Brain microvascular endothelial cell (primary cell): ENCODE measurements around the gene CSAD.
A peak's percentile ranks its signal among the peaks of the same experiment; 100 is the strongest.

Source experiments
- DNase-seq: peaks from one replicate; pipeline ENCODE4 v3.0.0-alpha.2; 2020
- H3K27ac ChIP-seq: fragments of 250-450 bp; sonication (Bioruptor Pico); 2 replicates; pipeline ENCODE4 v1.5.1; 2020; ENCODE audit warnings: mild to moderate bottlenecking, moderate library complexity
- H3K27me3 ChIP-seq: fragments of 250-450 bp; sonication (Bioruptor Pico); replicated peaks from 2 replicates; pipeline ENCODE4 v1.5.1; 2020; ENCODE audit warnings: mild to moderate bottlenecking
- H3K36me3 ChIP-seq: fragments of 250-450 bp; sonication (Bioruptor Pico); replicated peaks from 2 replicates; pipeline ENCODE4 v1.5.1; 2020; ENCODE audit warnings: mild to moderate bottlenecking
- H3K4me3 ChIP-seq: 2 replicates; pipeline ENCODE4 v1.5.1; 2011; ENCODE audit warnings: low read depth, mild to moderate bottlenecking, control low read depth, low read length, moderate library complexity
- CTCF ChIP-seq: IDR thresholded peaks from 2 replicates; pipeline ENCODE4 v1.5.1; 2011; ENCODE audit warnings: low read depth, mild to moderate bottlenecking, moderate library complexity, low read length, control low read depth, inconsistent platforms; ENCODE audit errors: missing control alignments
- in situ Hi-C: cut with HindIII; loops from 2 replicates; pipeline ENCODE4 v1.10.0; 2017; ENCODE audit warnings: low sequenced_read_pairs, low pct_ligation_motif_present

The CSAD gene

GRCh38 chr12:53128780-53129569 lies 51.8 kb downstream of the CSAD start:
- no peak for DNase-seq
- H3K27me3 ChIP-seq: no peaks in the 10 kb centered on the region
- in situ Hi-C loops: no loop called here
- no peak for TF ChIP-seq CTCF
- no peak overlapping the region for H3K27ac ChIP-seq
- no peaks in the 10 kb centered on the region for H3K36me3 ChIP-seq
- no peak overlapping the region for H3K4me3 ChIP-seq

- TF ChIP-seq CTCF: no peak
- Histone ChIP-seq H3K27ac (no peak overlapping the region), H3K36me3 (no peaks in the 10 kb centered on the region), H3K27me3 (no peaks in the 10 kb centered on the region), H3K4me3 (no peak overlapping the region)
- in situ Hi-C loops: no loop called here
- DNase-seq: no peak
Observed at GRCh38 chr12:53127169-53127568, 53.6 kb downstream of the CSAD start.

- no peak for DNase-seq
- in situ Hi-C loops: no loop called here
- Histone ChIP-seq H3K27ac (no peak overlapping the region), H3K27me3 (no peaks in the 10 kb centered on the region), H3K36me3 (no peaks in the 10 kb centered on the region), H3K4me3 (no peak overlapping the region)
- TF ChIP-seq CTCF: no peak
Observed at GRCh38 chr12:53124352-53124723, 56.4 kb downstream of the CSAD start.

- in situ Hi-C loops: no loop called here
- no peak overlapping the region for H3K27ac ChIP-seq
- DNase-seq: peak; percentile 51
Observed at GRCh38 chr12:53123578-53124351, 57.0 kb downstream of the CSAD start.

GRCh38 chr12:53122961-53123468 lies 57.7 kb downstream of the CSAD start:
- Histone ChIP-seq H3K4me3 (no peak overlapping the region), H3K27ac (no peak overlapping the region), H3K36me3 (no peaks in the 10 kb centered on the region), H3K27me3 (no peaks in the 10 kb centered on the region)
- no peak for DNase-seq
- TF ChIP-seq CTCF: no peak
- in situ Hi-C loops: no loop called here

More at GRCh38 chr12:53123578-53124351, 57.0 kb downstream of the CSAD start:
- Histone ChIP-seq H3K36me3 (no peaks in the 10 kb centered on the region), H3K4me3 (no peak overlapping the region), H3K27me3 (no peaks in the 10 kb centered on the region)
- no peak for TF ChIP-seq CTCF
